B cell (primary cell): ENCODE results near the gene EFNB2.

ENCODE experiments used
- EZH2 ChIP-seq: IDR thresholded peaks from 2 replicates; pipeline ENCODE4 v1.6.1; 2012; ENCODE audit warnings: borderline replicate concordance, low read depth, mild to moderate bottlenecking, moderate library complexity, low read length; ENCODE audit not compliant: insufficient read depth, poor library complexity, severe bottlenecking
- TF ChIP-seq, protein P1 (sequence below): fragments of 200-600 bp; IDR thresholded peaks from one replicate; pipeline ENCODE4 v1.8.0; 2022; ENCODE audit warnings: antibody characterized with exemption, mild to moderate bottlenecking

DNA sequence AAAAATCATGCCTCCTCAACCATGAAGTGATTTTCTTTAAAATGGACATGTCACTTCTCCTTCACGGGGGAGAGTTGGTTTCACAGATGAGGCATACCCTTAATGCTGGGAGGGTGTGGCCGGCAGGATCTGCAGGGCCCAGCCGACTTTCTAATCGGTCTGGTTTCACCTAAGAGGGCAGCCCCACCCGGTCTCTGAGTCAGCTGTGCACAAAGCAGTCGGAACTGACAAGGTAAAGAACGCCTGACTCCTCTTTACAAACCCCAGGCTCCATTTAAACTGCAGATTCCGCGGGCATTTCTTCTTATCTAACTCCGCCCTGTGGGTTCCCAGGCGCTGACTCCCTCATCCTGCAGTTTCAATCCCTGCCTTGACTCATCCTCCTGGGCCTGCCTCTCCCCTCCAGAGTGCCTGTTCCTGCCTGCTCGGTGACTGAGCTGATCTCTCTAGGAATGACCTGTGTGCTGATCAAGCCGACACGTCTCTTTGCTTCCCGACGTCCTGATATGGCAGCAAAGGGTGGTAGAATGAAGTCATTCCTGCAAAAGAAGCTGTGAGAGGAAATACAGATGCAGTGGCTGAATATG is 63.4 kb downstream of the EFNB2 start:
- TF ChIP-seq, protein P1, sequence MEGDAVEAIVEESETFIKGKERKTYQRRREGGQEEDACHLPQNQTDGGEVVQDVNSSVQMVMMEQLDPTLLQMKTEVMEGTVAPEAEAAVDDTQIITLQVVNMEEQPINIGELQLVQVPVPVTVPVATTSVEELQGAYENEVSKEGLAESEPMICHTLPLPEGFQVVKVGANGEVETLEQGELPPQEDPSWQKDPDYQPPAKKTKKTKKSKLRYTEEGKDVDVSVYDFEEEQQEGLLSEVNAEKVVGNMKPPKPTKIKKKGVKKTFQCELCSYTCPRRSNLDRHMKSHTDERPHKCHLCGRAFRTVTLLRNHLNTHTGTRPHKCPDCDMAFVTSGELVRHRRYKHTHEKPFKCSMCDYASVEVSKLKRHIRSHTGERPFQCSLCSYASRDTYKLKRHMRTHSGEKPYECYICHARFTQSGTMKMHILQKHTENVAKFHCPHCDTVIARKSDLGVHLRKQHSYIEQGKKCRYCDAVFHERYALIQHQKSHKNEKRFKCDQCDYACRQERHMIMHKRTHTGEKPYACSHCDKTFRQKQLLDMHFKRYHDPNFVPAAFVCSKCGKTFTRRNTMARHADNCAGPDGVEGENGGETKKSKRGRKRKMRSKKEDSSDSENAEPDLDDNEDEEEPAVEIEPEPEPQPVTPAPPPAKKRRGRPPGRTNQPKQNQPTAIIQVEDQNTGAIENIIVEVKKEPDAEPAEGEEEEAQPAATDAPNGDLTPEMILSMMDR, result no peak
- TF ChIP-seq EZH2, result no peak
